SK-N-MC (cell line): ENCODE data around the gene HOXA1.

Experiments
- EZH2 ChIP-seq: fragments of 200-600 bp; sonication (generic); IDR thresholded peaks from one replicate; pipeline ENCODE4 v1.6.1; 2017; ENCODE audit warnings: antibody characterized with exemption
- FOXP2 ChIP-seq: optimal IDR thresholded peaks from 2 replicates; pipeline ENCODE3; 2011; ENCODE audit warnings: mild to moderate bottlenecking, moderate library complexity; ENCODE audit not compliant: insufficient read depth; ENCODE audit errors: extremely low read length, control extremely low read depth
- POLR2AphosphoS5 ChIP-seq: IDR thresholded peaks from 2 replicates; pipeline ENCODE4 v1.6.1; 2012; ENCODE audit warnings: mild to moderate bottlenecking, low read depth, low read length, borderline replicate concordance

- TF ChIP-seq EZH2 (no peak), POLR2AphosphoS5 (no peak), FOXP2 (no peak)
Measured at GRCh38 chr7:27078616-27079233, 17.1 kb downstream of the HOXA1 start.
